HT-29 (cell line): ENCODE data around the gene LTB4R2. TPM values are rescaled to one million over a fixed set of nuclear protein-coding genes. Genes with fewer than 3 reads are reported as not detected.

ENCODE experiments used
- DNase-seq: peaks from one replicate; pipeline ENCODE4 v3.0.0-alpha.2; 2015; ENCODE audit warnings: low spot score
- total RNA-seq: library from RNA; depleted of rRNA; stranded (reverse); fragments of >200 nt; shearing (Covaris generic); gene quantifications from 2 replicates; pipeline ENCODE4 v1.2.3, GENCODE V29; 2014

Gene LTB4R2
- total RNA-seq, 1 experiment from 2014 or later, result 13.3 TPM

DNA sequence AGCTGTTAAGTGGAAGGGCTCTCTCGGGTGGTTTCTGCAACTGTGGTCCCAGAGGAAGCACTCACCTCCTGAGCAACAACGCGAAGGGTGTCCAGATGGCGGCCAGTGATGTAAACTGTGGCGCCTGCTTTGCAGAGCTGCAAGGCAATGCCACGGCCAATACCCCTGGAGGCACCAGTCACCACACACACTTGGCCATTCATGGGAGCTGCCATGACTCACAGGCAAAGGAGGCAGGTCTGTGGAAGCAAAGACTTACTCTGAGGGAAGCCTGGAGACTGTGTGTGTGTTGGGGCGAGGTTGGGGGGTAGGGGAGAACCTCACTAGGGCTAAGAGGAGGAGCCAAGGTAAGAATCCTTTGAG is 11.1 kb upstream of the LTB4R2 start:
- DNase-seq, result peak; percentile 43

DNA sequence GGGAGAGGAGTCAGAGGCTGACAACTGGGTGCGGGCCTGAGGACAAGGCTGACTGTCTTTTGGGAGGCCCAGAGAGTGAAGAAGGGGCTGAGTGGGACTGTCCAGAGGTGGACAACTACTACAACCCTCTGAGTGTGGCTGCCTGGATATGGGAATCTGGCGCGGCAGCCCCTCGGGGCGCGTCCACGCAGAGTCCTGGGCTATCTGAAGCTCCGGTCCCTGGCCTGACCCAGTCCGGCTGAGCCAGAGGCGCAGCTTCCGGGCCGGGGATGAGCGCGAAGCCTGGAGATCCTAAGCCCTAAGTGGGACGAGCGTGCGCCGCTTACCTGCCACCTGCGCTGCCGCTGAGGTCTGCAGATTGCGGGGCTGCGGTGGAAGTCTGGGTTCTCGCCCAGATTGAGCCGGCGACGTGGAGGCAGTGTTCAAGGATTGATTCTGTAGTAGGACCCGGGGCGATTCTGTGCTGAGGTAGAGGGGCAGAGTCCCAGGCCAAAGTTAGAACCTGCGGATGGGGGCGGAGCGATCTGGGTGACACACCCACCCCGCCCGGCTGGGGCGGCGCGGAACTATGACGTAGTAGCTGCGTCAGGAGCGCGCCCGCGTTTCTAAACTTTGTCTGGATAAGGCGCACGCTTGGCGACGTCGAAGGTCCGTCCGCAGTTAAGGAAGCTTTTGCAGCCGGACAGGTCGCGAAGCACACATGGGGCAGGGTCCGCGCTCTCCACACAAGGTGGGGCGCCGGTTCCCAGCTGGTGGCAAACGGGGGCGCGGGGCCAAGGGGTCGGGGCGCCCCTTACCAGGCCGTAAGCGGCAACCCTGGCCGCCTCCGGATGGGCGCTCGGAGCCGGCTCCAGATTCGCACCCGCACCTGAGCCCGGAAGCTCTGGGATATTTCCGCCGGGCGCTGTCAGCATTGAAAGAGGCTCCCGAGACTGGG is 10.4 kb upstream of the LTB4R2 start, which contains the start of the genes DHRS1 and NOP9:
Gene DHRS1, minus strand, starts transcription at position 526 of the 937 bp plus-strand sequence. CDS start 674 bp downstream, outside the sequence.
Gene NOP9, plus strand, starts transcription at position 596 of the 937 bp plus-strand sequence. Its CDS starts 105 bp downstream, at position 701.
- DNase-seq, result peak; percentile 89

DNA sequence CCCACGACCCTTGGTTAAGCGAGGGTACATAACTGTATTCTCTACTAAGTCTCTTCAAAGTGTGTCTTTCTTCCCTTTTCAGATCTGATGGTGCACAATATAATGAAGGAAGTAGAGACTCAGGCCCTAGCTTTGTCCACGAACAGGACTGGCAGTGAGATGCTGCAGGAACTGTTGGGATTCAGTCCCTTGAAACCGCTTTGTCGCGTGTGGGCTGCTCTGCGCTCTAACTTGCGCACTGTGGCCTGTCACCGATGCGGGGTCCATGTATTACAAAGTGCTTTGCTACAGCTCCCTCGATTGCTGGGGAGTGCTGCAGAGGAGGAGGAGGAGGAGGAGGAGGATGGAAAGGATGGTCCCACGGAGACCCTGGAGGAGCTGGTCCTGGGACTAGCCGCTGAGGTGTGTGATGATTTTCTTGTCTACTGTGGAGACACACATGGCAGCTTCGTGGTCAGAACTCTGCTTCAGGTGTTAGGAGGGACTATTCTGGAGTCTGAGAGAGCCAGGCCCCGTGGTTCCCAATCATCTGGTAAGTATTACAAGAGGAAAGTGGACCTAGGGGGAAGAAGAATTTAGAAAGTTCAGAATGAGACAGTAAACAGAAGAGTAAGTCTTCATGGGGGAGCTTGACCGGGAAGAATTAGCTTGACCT is 9.5 kb upstream of the LTB4R2 start:
- DNase-seq, result no peak

DNA sequence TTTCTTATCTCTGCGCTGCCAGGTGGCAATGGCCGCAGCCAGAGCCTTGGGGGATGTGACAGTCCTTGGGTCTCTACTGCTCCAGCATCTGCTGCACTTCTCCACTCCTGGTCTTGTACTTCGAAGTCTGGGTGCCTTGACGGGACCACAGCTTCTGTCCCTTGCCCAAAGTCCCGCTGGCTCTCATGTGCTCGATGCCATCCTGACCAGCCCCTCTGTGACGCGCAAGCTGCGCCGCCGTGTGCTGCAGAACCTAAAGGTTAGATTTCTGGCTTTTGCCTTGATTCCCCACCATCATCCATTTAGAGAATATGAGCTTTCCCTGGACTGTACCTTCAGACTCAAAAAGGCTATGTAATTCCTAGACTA is 5.9 kb upstream of the LTB4R2 start:
- no peak for DNase-seq

DNA sequence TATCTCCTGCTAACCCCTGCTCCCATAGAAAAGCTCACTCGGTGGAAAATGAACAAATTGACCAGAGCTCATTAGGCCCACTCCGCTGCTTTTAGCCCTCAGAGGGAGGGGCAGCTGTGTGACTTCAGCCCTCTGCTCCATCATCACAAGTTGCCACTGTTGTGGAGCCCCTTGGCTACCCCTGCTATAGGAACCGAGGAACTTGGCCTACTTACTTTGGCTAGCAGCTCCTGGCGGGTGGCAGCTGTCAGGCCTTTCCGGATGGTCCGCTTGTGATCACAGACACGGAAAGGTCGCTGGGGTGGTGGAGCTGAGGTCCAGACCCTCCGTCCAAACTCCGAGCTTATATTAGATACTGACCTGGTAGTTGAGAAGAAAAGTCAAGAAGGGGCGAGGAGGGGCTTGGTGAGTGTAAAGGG is 2.8 kb upstream of the LTB4R2 start:
- no peak for DNase-seq

DNA sequence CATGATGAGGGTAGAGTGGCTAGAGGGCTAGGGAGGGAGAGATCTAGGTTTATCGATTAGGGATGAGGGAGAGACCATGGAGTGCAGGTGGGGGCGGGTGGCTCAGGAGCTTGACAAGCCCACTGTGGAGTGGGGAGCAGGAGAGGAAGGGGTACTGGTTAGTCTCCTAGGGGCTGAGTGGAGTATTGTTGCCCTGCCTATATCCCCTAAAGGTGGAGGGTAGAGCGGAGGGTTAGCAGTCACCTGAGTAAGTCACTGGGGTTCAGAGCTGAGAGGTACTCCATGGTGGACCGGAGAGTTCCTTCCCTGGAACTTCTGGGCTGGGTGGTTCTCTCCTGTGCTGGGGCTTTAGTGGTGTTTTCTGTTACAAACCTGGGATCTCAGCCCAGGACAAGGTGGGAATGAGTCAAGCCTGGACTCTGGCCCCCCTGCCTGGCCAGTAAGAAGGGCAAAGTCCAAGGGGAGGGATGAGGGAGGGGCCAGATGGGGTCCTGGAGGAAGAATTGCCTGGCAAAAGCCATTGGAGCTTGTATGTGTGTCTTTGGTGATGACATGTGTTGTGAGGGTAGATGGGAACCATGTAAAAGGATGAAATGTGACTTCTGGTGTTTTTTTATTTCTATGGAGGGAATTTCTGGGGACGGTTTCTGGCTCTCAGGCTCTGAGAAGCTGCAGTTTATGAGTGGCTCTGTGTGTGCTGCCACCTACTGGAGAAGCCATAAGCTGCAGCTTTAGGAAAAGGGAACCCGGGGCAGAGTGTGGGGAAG is 2.2 kb upstream of the LTB4R2 start, which contains the start of gene CIDEB:
Gene CIDEB, minus strand, starts transcription at position 403 of the 767 bp plus-strand sequence. Its CDS starts 119 bp downstream, at position 284.
- peak; percentile 82 for DNase-seq

DNA sequence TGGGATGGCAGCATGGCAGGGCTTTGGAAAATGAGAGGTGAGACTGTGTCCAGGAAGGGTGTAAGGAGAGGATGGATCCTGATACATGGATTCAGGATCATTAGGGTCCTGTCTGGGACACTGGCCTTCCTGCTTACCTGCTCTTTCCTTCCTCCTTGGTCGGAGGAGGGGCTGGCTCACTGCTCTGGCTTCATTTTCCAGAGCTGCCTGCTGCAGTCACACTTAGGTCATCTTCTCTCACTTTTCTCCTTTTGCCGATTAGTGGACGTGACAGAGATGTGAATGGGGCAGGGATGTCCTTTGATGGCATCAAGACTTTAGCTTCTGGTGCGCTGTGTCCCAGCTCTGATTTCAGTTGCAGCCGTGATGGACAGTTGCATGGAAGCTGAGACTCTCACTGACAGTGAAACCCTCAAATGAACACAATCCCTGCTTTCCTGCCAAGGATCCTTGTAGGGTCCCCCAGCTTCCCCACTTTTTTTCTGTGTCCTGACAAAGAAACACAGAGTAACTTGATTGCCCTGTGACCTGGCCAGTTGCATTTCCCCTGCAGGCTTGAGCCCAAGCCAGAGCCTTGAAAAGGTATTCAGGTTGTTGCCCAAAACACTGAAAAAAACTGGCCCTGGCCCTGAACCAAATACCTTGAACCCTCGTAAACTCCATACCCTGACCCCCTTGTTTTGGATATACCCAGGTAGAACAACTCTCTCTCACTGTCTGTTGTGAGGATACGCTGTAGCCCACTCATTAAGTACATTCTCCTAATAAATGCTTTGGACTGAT is 1.4 kb upstream of the LTB4R2 start:
- no peak for DNase-seq

DNA sequence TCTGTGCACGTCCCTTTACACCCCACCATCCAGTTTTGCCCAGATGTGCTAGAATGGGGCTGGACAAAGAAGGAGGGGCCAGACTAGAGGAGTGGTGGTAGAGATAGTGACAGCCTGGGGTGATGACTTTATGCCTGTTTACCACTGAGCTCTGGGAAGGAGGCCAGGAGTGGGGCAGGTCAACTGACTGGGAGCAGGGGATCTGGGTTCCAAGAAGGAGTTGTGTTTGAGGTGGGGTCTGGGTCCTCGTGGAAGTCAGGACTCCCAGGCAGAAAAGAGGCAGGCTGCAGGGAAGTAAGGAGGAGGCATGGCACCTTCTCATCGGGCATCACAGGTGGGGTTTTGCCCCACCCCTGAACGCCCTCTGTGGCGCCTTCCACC is 315 bp downstream of the LTB4R2 start:
- no peak for DNase-seq

DNA sequence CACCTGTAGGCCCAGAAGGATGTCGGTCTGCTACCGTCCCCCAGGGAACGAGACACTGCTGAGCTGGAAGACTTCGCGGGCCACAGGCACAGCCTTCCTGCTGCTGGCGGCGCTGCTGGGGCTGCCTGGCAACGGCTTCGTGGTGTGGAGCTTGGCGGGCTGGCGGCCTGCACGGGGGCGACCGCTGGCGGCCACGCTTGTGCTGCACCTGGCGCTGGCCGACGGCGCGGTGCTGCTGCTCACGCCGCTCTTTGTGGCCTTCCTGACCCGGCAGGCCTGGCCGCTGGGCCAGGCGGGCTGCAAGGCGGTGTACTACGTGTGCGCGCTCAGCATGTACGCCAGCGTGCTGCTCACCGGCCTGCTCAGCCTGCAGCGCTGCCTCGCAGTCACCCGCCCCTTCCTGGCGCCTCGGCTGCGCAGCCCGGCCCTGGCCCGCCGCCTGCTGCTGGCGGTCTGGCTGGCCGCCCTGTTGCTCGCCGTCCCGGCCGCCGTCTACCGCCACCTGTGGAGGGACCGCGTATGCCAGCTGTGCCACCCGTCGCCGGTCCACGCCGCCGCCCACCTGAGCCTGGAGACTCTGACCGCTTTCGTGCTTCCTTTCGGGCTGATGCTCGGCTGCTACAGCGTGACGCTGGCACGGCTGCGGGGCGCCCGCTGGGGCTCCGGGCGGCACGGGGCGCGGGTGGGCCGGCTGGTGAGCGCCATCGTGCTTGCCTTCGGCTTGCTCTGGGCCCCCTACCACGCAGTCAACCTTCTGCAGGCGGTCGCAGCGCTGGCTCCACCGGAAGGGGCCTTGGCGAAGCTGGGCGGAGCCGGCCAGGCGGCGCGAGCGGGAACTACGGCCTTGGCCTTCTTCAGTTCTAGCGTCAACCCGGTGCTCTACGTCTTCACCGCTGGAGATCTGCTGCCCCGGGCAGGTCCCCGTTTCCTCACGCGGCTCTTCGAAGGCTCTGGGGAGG is 985 bp downstream of the LTB4R2 start, which contains the start of gene LTB4R:
Gene LTB4R, plus strand, starts transcription at position 857 of the 959 bp plus-strand sequence. CDS start 4,150 bp downstream, outside the sequence.
- peak; percentile 41 for DNase-seq

DNA sequence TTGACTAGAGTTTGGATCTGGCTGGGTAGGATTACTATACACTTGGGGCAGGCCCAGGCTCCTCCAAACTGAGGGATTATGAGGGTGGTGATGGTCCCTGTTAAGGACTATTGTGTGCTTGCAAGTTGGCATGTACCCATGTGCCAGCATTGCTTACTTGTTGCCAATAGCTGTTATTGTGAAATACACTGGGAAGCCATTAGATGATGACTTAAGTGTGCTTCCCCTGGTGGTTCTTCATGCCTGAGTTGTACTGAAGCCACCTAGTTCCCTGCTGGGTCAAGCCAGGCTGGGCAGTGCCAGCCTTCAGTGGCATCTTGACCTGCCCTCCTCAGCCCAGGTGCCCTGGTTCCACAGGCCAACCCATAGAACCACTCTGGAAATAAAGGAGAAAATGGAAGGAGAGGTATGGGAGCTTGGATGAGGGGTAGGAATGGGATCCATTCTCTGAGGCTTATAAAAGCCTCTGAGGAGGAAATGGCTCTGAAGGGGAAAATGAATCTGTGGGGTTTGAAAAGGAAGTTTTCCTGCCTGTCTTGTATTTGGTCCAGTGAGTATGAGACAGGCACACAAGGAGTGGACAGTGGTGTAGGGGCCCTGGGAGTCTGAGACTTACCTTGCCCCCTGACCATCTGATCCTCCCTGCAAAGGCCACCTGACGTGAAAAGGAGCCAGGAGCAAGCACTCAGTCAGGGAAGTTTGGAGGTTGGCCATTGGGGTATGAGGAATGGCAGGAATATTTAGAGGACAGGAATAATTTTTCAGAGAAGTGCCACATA is 2.1 kb downstream of the LTB4R2 start:
- no peak for DNase-seq

DNA sequence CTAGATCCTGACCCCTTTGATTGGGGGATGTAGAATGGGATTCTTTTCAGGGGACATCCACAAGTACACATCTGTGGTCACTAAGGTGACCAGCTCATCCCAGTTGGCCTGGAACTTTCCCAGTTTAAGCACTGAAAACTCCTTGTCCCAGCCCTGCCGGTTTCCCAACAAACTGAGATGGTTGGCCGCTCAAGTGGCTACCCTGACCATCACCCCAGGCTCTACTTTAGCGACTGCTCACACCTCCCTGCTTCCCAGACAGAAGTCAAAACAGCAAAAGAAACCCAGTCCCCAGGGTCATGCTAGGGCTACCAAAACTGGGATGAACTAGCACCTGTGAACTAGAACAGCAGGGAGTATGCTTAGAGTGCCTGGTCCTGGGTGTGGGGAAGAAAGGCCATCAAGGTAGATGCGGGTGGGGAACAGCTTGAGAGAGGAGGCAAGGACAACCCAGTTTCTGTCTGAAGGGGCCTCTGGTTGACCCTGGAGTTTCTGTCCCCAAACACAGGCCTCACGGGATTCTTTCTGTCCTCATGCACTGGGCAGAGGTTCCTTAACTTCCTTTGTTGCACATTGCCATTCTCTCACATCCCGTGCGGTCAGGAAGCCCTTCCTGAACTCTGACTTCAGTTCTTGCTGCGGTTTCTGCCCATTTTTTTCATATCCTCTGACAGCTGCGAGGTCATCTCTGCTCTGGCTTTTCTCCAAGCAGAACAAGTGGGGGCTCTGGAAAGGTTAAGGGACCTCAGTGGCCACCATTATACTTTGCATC is 3.0 kb downstream of the LTB4R2 start:
- DNase-seq, result no peak

DNA sequence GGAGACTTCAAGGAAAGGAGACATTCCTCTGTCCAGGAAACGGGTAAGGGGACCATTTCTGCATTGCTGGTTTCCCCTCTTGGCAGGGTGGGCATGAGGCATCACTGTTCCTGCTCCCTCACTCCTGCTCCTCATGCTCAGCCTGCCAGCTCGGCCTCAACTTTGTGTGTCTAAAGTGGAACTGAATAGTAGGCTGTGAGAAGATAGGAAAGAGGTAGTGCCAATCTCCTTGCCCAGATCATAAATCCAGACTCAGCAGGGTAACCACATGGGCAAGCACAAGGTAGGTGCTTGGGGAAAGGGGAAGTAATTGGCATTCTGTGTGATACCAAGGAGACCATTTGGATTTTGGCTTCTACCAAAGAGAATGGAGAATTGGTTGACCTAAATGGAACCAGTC is 4.0 kb downstream of the LTB4R2 start:
- DNase-seq, result no peak

DNA sequence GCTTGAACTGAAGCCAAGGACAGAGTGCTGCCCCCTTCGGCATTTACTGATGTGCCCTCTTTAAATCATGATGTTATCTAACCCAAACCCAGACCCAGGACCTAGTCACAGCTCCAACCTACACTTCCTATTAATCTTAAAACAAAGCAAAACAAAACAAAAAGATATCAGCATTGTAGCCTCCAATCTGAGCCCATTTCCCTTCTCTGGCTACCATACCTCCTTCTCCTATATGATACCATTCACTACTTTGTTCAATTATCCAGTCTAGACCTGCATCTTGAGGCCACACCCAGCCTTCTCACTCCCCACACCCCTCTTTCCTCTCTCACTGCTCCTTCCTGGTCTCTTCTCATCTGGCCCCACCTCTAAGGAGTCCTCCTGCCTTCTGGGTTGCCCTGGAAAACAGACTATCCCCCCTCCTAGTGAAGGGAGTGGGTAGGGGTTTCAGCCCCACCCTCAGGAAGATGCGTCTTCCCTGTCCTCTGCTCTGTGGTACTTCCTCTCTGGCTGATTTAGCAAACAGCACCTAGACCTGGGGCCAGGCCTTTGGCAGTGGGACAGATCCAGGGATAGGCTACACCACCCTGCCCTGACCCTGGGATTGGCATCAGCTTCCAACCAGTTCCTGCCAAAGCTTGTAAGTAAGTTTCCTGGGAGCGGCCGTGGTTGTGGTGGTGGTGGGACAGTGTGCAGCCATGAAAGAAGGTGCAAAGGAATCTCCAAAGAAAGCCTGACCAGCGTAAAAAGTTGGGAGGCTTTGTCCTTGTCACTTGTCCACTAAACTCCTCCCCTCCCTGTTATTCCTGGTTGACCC is 4.6 kb downstream of the LTB4R2 start:
- DNase-seq, result no peak

DNA sequence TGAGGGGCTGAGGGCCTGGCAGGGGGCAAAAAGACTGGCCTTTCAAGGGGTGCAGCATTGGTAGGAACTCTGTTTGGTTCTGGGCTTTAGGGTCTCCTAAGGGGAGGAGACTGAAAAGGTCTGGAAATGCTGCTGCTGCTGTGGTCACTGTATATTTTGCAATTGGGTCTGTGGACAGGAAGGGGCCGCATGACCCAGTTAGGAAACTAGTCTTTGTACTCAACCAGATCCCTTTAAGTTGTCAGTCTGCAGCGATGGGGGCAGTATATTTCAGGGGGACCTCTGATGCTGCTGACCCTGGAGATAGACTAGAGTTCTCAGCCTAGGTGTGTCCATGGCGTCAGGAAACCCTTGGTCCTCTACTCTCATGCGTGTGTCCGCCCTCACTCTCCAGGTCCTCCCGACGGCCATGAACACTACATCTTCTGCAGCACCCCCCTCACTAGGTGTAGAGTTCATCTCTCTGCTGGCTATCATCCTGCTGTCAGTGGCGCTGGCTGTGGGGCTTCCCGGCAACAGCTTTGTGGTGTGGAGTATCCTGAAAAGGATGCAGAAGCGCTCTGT is 5.4 kb downstream of the LTB4R2 start:
- no peak for DNase-seq

DNA sequence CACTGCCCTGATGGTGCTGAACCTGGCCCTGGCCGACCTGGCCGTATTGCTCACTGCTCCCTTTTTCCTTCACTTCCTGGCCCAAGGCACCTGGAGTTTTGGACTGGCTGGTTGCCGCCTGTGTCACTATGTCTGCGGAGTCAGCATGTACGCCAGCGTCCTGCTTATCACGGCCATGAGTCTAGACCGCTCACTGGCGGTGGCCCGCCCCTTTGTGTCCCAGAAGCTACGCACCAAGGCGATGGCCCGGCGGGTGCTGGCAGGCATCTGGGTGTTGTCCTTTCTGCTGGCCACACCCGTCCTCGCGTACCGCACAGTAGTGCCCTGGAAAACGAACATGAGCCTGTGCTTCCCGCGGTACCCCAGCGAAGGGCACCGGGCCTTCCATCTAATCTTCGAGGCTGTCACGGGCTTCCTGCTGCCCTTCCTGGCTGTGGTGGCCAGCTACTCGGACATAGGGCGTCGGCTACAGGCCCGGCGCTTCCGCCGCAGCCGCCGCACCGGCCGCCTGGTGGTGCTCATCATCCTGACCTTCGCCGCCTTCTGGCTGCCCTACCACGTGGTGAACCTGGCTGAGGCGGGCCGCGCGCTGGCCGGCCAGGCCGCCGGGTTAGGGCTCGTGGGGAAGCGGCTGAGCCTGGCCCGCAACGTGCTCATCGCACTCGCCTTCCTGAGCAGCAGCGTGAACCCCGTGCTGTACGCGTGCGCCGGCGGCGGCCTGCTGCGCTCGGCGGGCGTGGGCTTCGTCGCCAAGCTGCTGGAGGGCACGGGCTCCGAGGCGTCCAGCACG is 6.1 kb downstream of the LTB4R2 start:
- peak; percentile 64 for DNase-seq

DNA sequence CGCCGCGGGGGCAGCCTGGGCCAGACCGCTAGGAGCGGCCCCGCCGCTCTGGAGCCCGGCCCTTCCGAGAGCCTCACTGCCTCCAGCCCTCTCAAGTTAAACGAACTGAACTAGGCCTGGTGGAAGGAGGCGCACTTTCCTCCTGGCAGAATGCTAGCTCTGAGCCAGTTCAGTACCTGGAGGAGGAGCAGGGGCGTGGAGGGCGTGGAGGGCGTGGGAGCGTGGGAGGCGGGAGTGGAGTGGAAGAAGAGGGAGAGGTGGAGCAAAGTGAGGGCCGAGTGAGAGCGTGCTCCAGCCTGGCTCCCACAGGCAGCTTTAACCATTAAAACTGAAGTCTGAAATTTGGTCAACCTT is 6.6 kb downstream of the LTB4R2 start:
- DNase-seq, result no peak
